ENCODE data around the gene OVCH1. TPM values are rescaled to one million over a fixed set of nuclear protein-coding genes. Genes with fewer than 3 reads are reported as not detected.

OVCH1 gene
- total RNA-seq, 1 experiment from 2014 or later: not detected

DNA sequence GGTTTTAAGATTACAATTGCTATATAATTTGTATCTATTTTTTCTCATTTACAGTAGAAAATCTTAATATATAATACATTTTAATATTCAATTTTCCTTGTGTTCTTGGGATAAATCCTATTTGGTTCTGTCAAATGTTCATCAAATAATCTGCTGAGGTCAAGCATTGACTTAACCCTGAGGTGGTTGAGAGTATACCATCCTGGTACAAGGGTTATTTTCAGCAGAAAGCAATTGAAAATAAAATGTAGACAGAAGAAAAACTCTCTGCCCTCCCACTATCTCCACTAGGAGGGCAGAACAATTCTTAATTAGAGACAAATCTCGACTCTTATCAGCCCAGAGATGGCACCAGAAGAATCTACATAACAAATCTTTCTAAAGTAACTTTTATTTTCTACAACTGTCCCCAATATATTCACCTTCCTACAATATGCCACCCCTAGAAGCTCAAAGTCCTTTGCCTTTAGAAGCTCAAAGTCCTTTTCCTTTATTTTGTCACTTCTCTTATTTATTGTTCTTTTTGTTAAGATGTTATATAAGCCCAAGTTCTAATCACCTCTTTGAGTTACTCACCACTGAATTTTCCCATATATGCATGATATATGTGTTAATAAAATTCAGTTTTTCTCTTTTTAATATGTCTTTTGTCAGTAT, 58.6 kb downstream of the OVCH1 start:
- no CpG with 5 or more reads among the region's 1 CpG for WGBS (ENCODE audit: extremely low coverage, insufficient read length, low lambda C conversion rate)
- Histone ChIP-seq H3K4me1 (ENCODE audit: insufficient read depth, low read length) (no peaks in the 10 kb centered on the region), H3K9me3 (ENCODE audit: control insufficient read depth, low read depth, low read length) (no peaks in the 10 kb centered on the region), H2BK15ac (ENCODE audit: low read depth, low read length) (no peak overlapping the region), H3K23ac (ENCODE audit: insufficient read length, low read depth, low read length) (no peak overlapping the region), H4K91ac (ENCODE audit: insufficient read length, low read depth, low read length) (no peak overlapping the region), H3K27me3 (ENCODE audit: insufficient read depth, low read length) (no peaks in the 10 kb centered on the region), H3T11ph (ENCODE audit: low read length) (no peak overlapping the region), H3K79me2 (ENCODE audit: insufficient read depth, low read length) (no peaks in the 10 kb centered on the region), H3K9ac (ENCODE audit: extremely low read depth, insufficient read length, low read length) (no peak overlapping the region), H3K23me2 (ENCODE audit: insufficient read length, low read depth, low read length, poor library complexity, severe bottlenecking) (no peaks in the 10 kb centered on the region), H2BK5ac (ENCODE audit: insufficient read length, low read length) (no peak overlapping the region), H3K79me1 (ENCODE audit: insufficient read depth, low read depth, low read length, poor library complexity, severe bottlenecking) (no peaks in the 10 kb centered on the region), H2BK120ac (ENCODE audit: low read depth, low read length, poor library complexity, severe bottlenecking) (no peak overlapping the region), H3K56ac (ENCODE audit: insufficient read length, low read depth, low read length) (no peak overlapping the region), H3K4me2 (ENCODE audit: insufficient read depth, insufficient read length, low read length) (no peak overlapping the region), H3K27ac (ENCODE audit: insufficient read length, low read depth, low read length) (no peak overlapping the region), H2BK12ac (ENCODE audit: insufficient read length, low read depth, low read length) (no peak overlapping the region), H4K8ac (replicated peaks; ENCODE audit: insufficient read length, low read depth, low read length) (no peak overlapping the region), H3K4ac (ENCODE audit: low read depth, low read length) (no peak overlapping the region), H4K20me1 (ENCODE audit: control insufficient read depth, insufficient read depth, insufficient read length) (no peaks in the 10 kb centered on the region), H2AK5ac (ENCODE audit: insufficient read length, low read length) (no peak overlapping the region), H3K18ac (ENCODE audit: insufficient read length, low read depth, low read length) (no peak overlapping the region), H3K14ac (ENCODE audit: insufficient read depth, low read length) (no peak overlapping the region), H4K5ac (ENCODE audit: insufficient read length, low read depth, low read length) (no peak overlapping the region), H2BK20ac (ENCODE audit: low read depth, low read length, poor library complexity, severe bottlenecking) (no peak overlapping the region), H2AFZ (ENCODE audit: low read length) (no peak overlapping the region)
- Mint-ChIP-seq H3K9me3 (peaks cover 5 to 7% of the 10 kb centered on the region in 2 experiments; a peak in 4 of 5 replicates), H3K27ac (no peak overlapping the region), H3K4me1 (no peaks in the 10 kb centered on the region), H3K27me3 (ENCODE audit: low read depth) (no peaks in the 10 kb centered on the region), H3K4me3 (no peak overlapping the region), H3K36me3 (ENCODE audit: insufficient read depth in 1 of 3, low read depth in 3 of 3) (peaks cover 3% of the 10 kb centered on the region in 3 experiments; a peak in 2 of 7 replicates)
- TF ChIP-seq, protein P1, sequence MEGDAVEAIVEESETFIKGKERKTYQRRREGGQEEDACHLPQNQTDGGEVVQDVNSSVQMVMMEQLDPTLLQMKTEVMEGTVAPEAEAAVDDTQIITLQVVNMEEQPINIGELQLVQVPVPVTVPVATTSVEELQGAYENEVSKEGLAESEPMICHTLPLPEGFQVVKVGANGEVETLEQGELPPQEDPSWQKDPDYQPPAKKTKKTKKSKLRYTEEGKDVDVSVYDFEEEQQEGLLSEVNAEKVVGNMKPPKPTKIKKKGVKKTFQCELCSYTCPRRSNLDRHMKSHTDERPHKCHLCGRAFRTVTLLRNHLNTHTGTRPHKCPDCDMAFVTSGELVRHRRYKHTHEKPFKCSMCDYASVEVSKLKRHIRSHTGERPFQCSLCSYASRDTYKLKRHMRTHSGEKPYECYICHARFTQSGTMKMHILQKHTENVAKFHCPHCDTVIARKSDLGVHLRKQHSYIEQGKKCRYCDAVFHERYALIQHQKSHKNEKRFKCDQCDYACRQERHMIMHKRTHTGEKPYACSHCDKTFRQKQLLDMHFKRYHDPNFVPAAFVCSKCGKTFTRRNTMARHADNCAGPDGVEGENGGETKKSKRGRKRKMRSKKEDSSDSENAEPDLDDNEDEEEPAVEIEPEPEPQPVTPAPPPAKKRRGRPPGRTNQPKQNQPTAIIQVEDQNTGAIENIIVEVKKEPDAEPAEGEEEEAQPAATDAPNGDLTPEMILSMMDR (conservative IDR thresholded peaks at IDR 0.05): no peak
- no peak for DNase-seq
